ENCODE measurements around the gene SPEF2.

DNA sequence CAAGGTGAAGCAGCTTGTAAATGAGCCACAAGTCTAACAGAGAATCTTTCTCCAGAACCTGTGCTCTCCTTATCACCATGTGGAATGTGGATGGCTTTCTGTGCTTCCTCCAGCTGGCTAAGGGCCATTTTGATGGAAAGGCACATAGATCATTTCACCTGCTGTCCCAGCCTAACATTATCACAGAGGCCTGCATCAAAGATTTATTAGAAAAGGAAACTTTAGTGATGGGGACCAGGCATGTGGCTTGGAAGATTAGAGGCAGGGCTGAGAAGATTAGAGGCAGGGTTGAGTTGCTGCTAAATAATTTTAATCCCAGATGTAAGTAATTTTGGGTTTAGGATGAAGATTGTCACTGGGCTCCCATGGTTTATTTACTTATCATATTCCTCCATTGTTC is 6.3 kb downstream of the SPEF2 start:
- TF ChIP-seq ZNF423 (CRISPR knock-in tag; IDR thresholded peaks at IDR 0.05) (no peak), NR3C1 (CRISPR knock-in tag; conservative IDR thresholded peaks at IDR 0.05; ENCODE audit: low read depth) (no peak), CREB1 (CRISPR knock-in tag; IDR thresholded peaks at IDR 0.05) (no peak), TP53 (CRISPR knock-in tag; IDR thresholded peaks at IDR 0.05) (no peak), ETV6 (CRISPR knock-in tag; IDR thresholded peaks at IDR 0.05) (no peak)
- TF ChIP-seq, protein P1, sequence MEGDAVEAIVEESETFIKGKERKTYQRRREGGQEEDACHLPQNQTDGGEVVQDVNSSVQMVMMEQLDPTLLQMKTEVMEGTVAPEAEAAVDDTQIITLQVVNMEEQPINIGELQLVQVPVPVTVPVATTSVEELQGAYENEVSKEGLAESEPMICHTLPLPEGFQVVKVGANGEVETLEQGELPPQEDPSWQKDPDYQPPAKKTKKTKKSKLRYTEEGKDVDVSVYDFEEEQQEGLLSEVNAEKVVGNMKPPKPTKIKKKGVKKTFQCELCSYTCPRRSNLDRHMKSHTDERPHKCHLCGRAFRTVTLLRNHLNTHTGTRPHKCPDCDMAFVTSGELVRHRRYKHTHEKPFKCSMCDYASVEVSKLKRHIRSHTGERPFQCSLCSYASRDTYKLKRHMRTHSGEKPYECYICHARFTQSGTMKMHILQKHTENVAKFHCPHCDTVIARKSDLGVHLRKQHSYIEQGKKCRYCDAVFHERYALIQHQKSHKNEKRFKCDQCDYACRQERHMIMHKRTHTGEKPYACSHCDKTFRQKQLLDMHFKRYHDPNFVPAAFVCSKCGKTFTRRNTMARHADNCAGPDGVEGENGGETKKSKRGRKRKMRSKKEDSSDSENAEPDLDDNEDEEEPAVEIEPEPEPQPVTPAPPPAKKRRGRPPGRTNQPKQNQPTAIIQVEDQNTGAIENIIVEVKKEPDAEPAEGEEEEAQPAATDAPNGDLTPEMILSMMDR (IDR thresholded peaks at IDR 0.05) = no peak
- TF ChIP-seq, protein P2, sequence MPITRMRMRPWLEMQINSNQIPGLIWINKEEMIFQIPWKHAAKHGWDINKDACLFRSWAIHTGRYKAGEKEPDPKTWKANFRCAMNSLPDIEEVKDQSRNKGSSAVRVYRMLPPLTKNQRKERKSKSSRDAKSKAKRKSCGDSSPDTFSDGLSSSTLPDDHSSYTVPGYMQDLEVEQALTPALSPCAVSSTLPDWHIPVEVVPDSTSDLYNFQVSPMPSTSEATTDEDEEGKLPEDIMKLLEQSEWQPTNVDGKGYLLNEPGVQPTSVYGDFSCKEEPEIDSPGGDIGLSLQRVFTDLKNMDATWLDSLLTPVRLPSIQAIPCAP (CRISPR knock-in tag; IDR thresholded peaks at IDR 0.05) = no peak
